WTC11 (cell line): ENCODE data around the gene TMA16. TPM values are rescaled to one million over a fixed set of nuclear protein-coding genes. Genes with fewer than 3 reads are reported as not detected.
A peak's percentile ranks its signal among the peaks of the same experiment; 100 is the strongest.

Experiments
- ATAC-seq: fragments of 200-7000 bp; cut with Tn5 transposase; 2 replicates; pipeline ENCODE4 v1.10.0; 2021; ENCODE audit warnings: mild to moderate bottlenecking, moderate library complexity
- CTCF ChIA-PET: fragments of 300-600 bp; sonication (Branson Sonifier 250); formaldehyde crosslinking; loops from one replicate; lab custom pipeline; 2021; ENCODE audit warnings: antibody characterized with exemption; lab: Charles Lee
- POLR2A ChIA-PET: fragments of 350-600 bp; sonication (Branson Sonifier 250); formaldehyde crosslinking; loops from one replicate; lab custom pipeline; 2021; ENCODE audit warnings: antibody characterized with exemption; lab: Charles Lee
- DNase-seq: peaks from one replicate; pipeline ENCODE4 v3.0.0; 2021; ENCODE audit warnings: low spot score
- H3K27ac Mint-ChIP-seq: 2 replicates; pipeline ENCODE4 v1.8.0; 2021; ENCODE audit warnings: mixed read lengths
- H3K27me3 Mint-ChIP-seq: 2 replicates; pipeline ENCODE4 v1.8.0; 2021; ENCODE audit warnings: low read depth, mild to moderate bottlenecking, moderate library complexity, mixed read lengths
- H3K36me3 Mint-ChIP-seq: 2 replicates; pipeline ENCODE4 v1.8.0; 2021; ENCODE audit warnings: mixed read lengths
- H3K4me1 Mint-ChIP-seq: 2 replicates; pipeline ENCODE4 v1.8.0; 2022; ENCODE audit warnings: mixed read lengths
- H3K4me3 Mint-ChIP-seq: 2 replicates; pipeline ENCODE4 v1.8.0; 2021; ENCODE audit warnings: mild to moderate bottlenecking, moderate library complexity, mixed read lengths
- H3K9me3 Mint-ChIP-seq: 2 replicates; pipeline ENCODE4 v1.8.0; 2021; ENCODE audit warnings: mixed read lengths
- CTCF ChIP-seq: fragments of 200-600 bp; IDR thresholded peaks from 2 replicates; pipeline ENCODE4 v1.8.0; 2022; ENCODE audit warnings: antibody characterized with exemption
- FOXJ3 ChIP-seq: sonication (generic); formaldehyde crosslinking; IDR thresholded peaks from 2 replicates; pipeline ENCODE4 v1.9.0; 2021; ENCODE audit warnings: missing genetic modification reagents, mild to moderate bottlenecking, borderline replicate concordance
- FOXP4 ChIP-seq: sonication (generic); formaldehyde crosslinking; IDR thresholded peaks from 2 replicates; pipeline ENCODE4 v1.8.0; 2022; ENCODE audit warnings: mild to moderate bottlenecking, missing genetic modification reagents
- GRHL2 ChIP-seq: fragments of 250-450 bp; sonication (Bioruptor Pico); IDR thresholded peaks from 2 replicates; pipeline ENCODE4 v1.8.0; 2022; ENCODE audit warnings: mild to moderate bottlenecking, moderate library complexity; ENCODE audit not compliant: insufficient replicate concordance, severe bottlenecking
- IRF1 ChIP-seq: sonication (generic); formaldehyde crosslinking; IDR thresholded peaks from 2 replicates; pipeline ENCODE4 v1.8.0; 2023; ENCODE audit warnings: missing genetic modification reagents
- NFYB ChIP-seq: sonication (generic); formaldehyde crosslinking; conservative IDR thresholded peaks from 2 replicates; pipeline ENCODE4 v1.8.0; 2022; ENCODE audit warnings: low read depth, missing genetic modification reagents
- NR3C1 ChIP-seq: sonication (generic); formaldehyde crosslinking; conservative IDR thresholded peaks from 2 replicates; pipeline ENCODE4 v1.8.1; 2023; ENCODE audit warnings: low read depth, mild to moderate bottlenecking, missing genetic modification reagents
- OVOL2 ChIP-seq: fragments of 250-450 bp; sonication (Bioruptor Pico); IDR thresholded peaks from 2 replicates; pipeline ENCODE4 v1.9.0; 2021; ENCODE audit warnings: mild to moderate bottlenecking, borderline replicate concordance
- ZBTB43 ChIP-seq: sonication (generic); formaldehyde crosslinking; IDR thresholded peaks from 2 replicates; pipeline ENCODE4 v1.8.1; 2023; ENCODE audit warnings: mild to moderate bottlenecking, missing genetic modification reagents
- ZMAT4 ChIP-seq: fragments of 250-450 bp; sonication (Bioruptor Pico); IDR thresholded peaks from 2 replicates; pipeline ENCODE4 v1.9.0; 2021; ENCODE audit warnings: mild to moderate bottlenecking
- ZNF138 ChIP-seq: sonication (generic); formaldehyde crosslinking; conservative IDR thresholded peaks from 2 replicates; pipeline ENCODE4 v1.8.1; 2022; ENCODE audit warnings: mild to moderate bottlenecking, moderate library complexity, missing genetic modification reagents
- ZNF263 ChIP-seq: sonication (generic); formaldehyde crosslinking; IDR thresholded peaks from 2 replicates; pipeline ENCODE4 v1.8.1; 2022; ENCODE audit warnings: low read depth, mild to moderate bottlenecking, moderate library complexity, missing genetic modification reagents
- ZNF425 ChIP-seq: fragments of 250-450 bp; sonication (Bioruptor Pico); conservative IDR thresholded peaks from 2 replicates; pipeline ENCODE4 v1.9.0; 2021; ENCODE audit warnings: mild to moderate bottlenecking
- ZNF512 ChIP-seq: sonication (generic); formaldehyde crosslinking; IDR thresholded peaks from 2 replicates; pipeline ENCODE4 v1.8.1; 2022; ENCODE audit warnings: missing genetic modification reagents, borderline replicate concordance
- ZNF671 ChIP-seq: fragments of 250-450 bp; sonication (Bioruptor Pico); IDR thresholded peaks from 2 replicates; pipeline ENCODE4 v1.8.0; 2021; ENCODE audit warnings: mild to moderate bottlenecking
- total RNA-seq: library from RNA; stranded (reverse); gene quantifications from 3 replicates; pipeline ENCODE4 v1.2.3, GENCODE V29; 2021

The TMA16 gene
- total RNA-seq, 1 experiment from 2014 or later, result 63.7 TPM

GRCh38 chr4:163482190-163482589, 12.3 kb upstream of the TMA16 start (continued):
- TF ChIP-seq IRF1 (CRISPR knock-in tag) (no peak), ZNF425 (no peak), OVOL2 (no peak), ZNF512 (CRISPR knock-in tag) (no peak), ZBTB43 (CRISPR knock-in tag) (no peak), FOXP4 (no peak), ZMAT4 (CRISPR knock-in tag) (no peak), GRHL2 (CRISPR knock-in tag) (no peak)

- ChIA-PET POLR2A (interaction anchor here (1.9 kb wide), 1 partner anchor 9 kb away, joined by 9 read pairs; the partner anchor contains the start of gene TMA16), CTCF (interaction anchor here (1.2 to 2.1 kb wide), 3 partner anchors 9 to 152 kb away, joined by 3 to 22 read pairs (median 7); partner anchors contain the start of genes NPY1R and TMA16)
- TF ChIP-seq ZNF263 (CRISPR knock-in tag) (no peak), ZBTB43 (CRISPR knock-in tag) (no peak), ZNF671 (no peak), ZNF138 (CRISPR knock-in tag) (no peak), NFYB (CRISPR knock-in tag) (no peak), NR3C1 (no peak), FOXJ3 (CRISPR knock-in tag) (no peak), CTCF (peak; percentile 30; the same call in 1 of the 2 replicates)
- no peaks in the 10 kb centered on the region for H3K36me3 Mint-ChIP-seq
- ATAC-seq (peak; percentile 86), DNase-seq (peak; percentile 72)
- no peak overlapping the region for H3K4me3 Mint-ChIP-seq
- H3K27ac Mint-ChIP-seq, result no peak overlapping the region
- no peaks in the 10 kb centered on the region for H3K27me3 Mint-ChIP-seq
- no peaks in the 10 kb centered on the region; the same call in 1 of the 2 replicates for H3K4me1 Mint-ChIP-seq
- peaks cover 10% of the 10 kb centered on the region for H3K9me3 Mint-ChIP-seq
These were observed 9.6 kb upstream of the TMA16 start for GRCh38 chr4:163484906-163485305.
